ENCODE data around the gene ACTA1.

Gene ACTA1

GRCh38 chr1:229434641-229435051, 752 bp upstream of the ACTA1 start:
- in situ Hi-C loops (cut with MboI; ENCODE audit: low sequenced_read_pairs, unreplicated experiment): no loop called here
- TF ChIP-seq CTCF (IDR thresholded peaks at IDR 0.05; ENCODE audit: borderline replicate concordance, control extremely low read depth, extremely low read depth, insufficient read depth, missing control alignments): no peak
- DNase-seq (ENCODE audit: low spot score): no peak

- no peak for DNase-seq (ENCODE audit: low spot score)
- in situ Hi-C loops (cut with MboI; ENCODE audit: low sequenced_read_pairs, unreplicated experiment): no loop called here
- TF ChIP-seq CTCF (IDR thresholded peaks at IDR 0.05; ENCODE audit: borderline replicate concordance, control extremely low read depth, extremely low read depth, insufficient read depth, missing control alignments): no peak
Measured at GRCh38 chr1:229433364-229434004, 410 bp downstream of the ACTA1 start.

GRCh38 chr1:229432905-229433304, 989 bp downstream of the ACTA1 start:
- DNase-seq (ENCODE audit: low spot score): no peak
- in situ Hi-C loops (cut with MboI; ENCODE audit: low sequenced_read_pairs, unreplicated experiment): no loop called here
- no peak for TF ChIP-seq CTCF (IDR thresholded peaks at IDR 0.05; ENCODE audit: borderline replicate concordance, control extremely low read depth, extremely low read depth, insufficient read depth, missing control alignments)

- in situ Hi-C loops (cut with MboI; ENCODE audit: low sequenced_read_pairs, unreplicated experiment): no loop called here
- no peak for TF ChIP-seq CTCF (IDR thresholded peaks at IDR 0.05; ENCODE audit: borderline replicate concordance, control extremely low read depth, extremely low read depth, insufficient read depth, missing control alignments)
- no peak for DNase-seq (ENCODE audit: low spot score)
Measured at GRCh38 chr1:229432116-229432461, 1.8 kb downstream of the ACTA1 start.

GRCh38 chr1:229431284-229432115, 2.4 kb downstream of the ACTA1 start:
- TF ChIP-seq CTCF (IDR thresholded peaks at IDR 0.05; ENCODE audit: borderline replicate concordance, control extremely low read depth, extremely low read depth, insufficient read depth, missing control alignments): no peak
- in situ Hi-C loops (cut with MboI; ENCODE audit: low sequenced_read_pairs, unreplicated experiment): no loop called here
- no peak for DNase-seq (ENCODE audit: low spot score)

- TF ChIP-seq CTCF (IDR thresholded peaks at IDR 0.05; ENCODE audit: borderline replicate concordance, control extremely low read depth, extremely low read depth, insufficient read depth, missing control alignments): no peak
- in situ Hi-C loops (cut with MboI; ENCODE audit: low sequenced_read_pairs, unreplicated experiment): no loop called here
- no peak for DNase-seq (ENCODE audit: low spot score)
Measured at GRCh38 chr1:229430761-229431283, 3.1 kb downstream of the ACTA1 start.

All from GM13976 (cell line).